Measurements from ENCODE around the gene MMP27.

DNA sequence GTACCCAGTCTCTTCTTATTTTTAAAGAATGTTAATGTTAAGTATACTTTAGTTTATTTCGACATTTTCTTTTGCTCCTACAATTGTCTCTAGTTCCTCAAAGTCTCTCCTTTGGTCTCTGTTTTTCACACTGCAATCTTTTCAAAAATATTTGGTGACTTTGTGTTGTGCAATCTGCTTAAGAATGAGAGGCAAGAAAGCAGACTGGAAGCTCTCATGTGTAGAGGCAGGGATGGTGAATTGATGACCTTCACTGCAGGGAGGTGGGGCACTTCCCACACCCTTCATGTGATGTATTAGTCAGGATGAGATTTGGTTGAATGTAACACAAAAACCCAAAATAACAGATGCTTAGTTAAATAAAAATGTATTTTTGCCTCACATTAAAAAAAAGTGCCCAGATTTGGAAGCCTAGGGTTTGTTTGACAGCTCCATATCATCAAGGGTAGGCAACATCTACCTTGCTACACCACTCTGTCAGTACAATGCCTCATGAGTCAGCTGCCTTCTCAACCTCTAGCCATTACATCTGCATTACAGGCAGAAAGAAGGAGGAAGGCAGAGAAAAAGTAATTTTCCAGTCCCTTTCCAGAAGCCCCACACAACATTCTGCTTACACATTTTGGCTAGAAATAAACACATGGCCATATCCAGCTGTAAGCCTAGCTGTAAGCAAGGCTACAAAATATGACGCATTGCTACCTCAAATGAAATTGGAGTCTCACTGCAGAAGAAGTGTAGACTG, 3.8 kb upstream of the MMP27 start:
- TF ChIP-seq, protein P1, sequence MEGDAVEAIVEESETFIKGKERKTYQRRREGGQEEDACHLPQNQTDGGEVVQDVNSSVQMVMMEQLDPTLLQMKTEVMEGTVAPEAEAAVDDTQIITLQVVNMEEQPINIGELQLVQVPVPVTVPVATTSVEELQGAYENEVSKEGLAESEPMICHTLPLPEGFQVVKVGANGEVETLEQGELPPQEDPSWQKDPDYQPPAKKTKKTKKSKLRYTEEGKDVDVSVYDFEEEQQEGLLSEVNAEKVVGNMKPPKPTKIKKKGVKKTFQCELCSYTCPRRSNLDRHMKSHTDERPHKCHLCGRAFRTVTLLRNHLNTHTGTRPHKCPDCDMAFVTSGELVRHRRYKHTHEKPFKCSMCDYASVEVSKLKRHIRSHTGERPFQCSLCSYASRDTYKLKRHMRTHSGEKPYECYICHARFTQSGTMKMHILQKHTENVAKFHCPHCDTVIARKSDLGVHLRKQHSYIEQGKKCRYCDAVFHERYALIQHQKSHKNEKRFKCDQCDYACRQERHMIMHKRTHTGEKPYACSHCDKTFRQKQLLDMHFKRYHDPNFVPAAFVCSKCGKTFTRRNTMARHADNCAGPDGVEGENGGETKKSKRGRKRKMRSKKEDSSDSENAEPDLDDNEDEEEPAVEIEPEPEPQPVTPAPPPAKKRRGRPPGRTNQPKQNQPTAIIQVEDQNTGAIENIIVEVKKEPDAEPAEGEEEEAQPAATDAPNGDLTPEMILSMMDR (IDR thresholded peaks at IDR 0.05), result no peak
- TF ChIP-seq POLR2A (IDR thresholded peaks at IDR 0.05), result no peak

All from breast epithelium (tissue), 3 donors.